ENCODE results near the gene ZNF346.

Gene ZNF346

DNA sequence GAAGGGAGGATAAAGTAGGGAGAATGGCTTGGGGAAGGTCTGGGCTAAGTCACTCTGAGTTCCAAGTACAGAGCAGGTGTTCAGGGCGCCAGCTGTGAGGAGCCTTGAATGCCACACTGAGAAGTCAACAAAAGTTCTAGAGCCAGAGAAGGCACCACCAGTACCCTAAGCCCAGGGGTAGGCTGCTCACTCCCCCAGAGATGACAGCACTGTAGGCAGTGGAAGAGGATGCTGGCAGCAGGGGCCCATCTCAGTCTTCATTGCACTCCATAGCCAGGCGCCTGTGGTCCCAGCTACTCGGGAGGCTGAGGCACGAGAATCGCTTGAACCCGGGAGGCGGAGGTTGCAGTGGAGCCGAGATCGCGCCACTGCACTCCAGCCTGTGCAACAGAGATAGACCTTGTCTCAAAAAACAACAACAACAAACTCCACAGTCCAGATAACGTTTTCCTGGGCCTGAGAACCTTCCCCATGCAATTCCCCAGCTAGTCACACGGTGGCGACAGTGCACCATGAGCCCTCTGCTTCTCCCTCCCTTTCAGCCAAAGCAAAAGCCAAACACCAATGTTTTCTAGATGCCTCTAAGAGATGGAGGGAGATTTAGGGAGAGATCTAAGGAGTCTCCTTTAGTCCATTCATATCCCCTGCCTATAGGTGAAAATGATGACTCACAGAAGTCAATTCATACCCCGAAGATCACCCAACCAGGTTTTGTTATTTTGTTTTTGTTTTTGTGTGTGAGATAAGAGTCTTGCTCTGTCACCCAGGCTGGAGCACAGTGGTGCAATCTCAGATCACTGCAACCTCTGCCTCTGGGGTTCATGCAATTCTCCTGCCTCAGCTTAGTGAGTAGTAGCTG lies 91.3 kb downstream of the ZNF346 start:
- TF ChIP-seq, protein P1, sequence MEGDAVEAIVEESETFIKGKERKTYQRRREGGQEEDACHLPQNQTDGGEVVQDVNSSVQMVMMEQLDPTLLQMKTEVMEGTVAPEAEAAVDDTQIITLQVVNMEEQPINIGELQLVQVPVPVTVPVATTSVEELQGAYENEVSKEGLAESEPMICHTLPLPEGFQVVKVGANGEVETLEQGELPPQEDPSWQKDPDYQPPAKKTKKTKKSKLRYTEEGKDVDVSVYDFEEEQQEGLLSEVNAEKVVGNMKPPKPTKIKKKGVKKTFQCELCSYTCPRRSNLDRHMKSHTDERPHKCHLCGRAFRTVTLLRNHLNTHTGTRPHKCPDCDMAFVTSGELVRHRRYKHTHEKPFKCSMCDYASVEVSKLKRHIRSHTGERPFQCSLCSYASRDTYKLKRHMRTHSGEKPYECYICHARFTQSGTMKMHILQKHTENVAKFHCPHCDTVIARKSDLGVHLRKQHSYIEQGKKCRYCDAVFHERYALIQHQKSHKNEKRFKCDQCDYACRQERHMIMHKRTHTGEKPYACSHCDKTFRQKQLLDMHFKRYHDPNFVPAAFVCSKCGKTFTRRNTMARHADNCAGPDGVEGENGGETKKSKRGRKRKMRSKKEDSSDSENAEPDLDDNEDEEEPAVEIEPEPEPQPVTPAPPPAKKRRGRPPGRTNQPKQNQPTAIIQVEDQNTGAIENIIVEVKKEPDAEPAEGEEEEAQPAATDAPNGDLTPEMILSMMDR (IDR thresholded peaks at IDR 0.05; ENCODE audit: low read depth, low read length, missing control alignments), result peak; percentile 99
- H3K4me3 ChIP-seq (ENCODE audit: low read depth, low read length), result no peak overlapping the region
- peak; percentile 49 for DNase-seq (ENCODE audit: low read depth)
- in situ Hi-C loops (cut with HindIII; ENCODE audit: low sequenced_read_pairs), result no loop called here

DNA sequence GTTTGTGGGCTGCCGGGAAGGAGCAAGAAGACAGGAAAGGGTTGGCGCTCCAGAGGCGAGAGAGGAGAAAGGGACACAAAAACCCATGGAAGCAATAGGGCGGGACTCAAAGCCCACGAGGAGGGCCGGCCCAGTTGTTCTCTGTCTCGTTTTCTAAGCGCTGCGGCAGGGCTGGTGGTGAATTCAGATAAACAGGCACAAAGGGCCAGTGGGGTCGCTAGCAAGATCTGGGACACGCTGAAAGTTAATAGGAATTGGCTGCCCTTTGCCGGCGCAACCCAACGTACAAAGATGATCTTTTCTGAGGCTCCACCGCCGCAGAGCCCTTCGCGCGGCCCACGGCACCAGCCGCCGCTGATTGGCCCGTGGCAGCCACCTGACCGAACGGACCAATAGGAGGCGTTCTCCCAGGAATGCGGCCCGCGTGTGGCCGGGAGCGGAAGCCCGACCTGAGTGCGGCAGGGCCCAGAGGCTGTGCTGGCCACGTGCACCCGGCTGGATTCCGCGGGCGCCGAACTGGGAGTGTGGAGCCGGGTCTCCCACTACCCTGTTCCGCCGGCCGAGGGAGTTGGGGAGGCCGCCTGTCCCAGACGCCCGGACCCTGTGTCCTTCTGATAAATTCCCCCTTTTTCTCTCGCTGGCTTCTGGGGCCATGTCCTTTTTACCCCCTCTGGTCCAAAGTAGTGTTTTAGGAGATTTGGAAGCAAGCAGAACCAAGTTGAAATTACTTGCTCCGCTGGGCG lies 94.3 kb downstream of the ZNF346 start:
- TF ChIP-seq, protein P1 (IDR thresholded peaks at IDR 0.05; ENCODE audit: low read depth, low read length, missing control alignments), result no peak
- no peak overlapping the region for H3K4me3 ChIP-seq (ENCODE audit: low read depth, low read length)
- in situ Hi-C loops (cut with HindIII; ENCODE audit: low sequenced_read_pairs), result no loop called here
- peak; percentile 39 for DNase-seq (ENCODE audit: low read depth)

DNA sequence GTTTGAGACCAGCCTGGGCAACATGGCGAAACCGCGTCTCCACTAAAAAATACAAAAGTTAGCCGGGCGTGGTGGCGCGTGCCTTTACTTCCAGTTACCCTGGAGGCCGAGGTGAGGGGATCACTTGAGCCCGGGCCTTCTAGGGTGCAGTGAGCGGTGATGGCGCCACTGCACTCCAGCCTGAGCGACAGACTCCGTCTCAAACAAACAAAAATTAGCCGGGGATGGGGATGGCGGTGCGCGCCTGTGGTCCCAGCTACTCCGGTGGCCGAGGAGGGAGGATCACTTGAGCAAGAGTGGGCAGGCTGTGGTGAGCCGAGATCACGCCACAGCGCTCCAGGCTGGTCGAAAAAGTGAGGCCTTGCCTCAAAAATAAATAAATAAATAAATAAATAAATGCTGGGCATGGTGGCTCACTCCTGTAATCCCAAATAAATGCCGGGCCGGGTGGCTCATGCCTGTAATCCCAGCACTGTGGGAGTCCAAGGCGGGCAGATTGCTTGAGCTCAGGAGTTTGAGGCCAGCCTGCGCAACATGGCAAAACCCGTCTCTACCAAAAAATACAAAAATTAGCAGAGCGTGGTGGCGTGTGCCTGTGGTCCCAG lies 95.0 kb downstream of the ZNF346 start:
- in situ Hi-C loops (cut with HindIII; ENCODE audit: low sequenced_read_pairs), result no loop called here
- no peak overlapping the region for H3K4me3 ChIP-seq (ENCODE audit: low read depth, low read length)
- no peak for DNase-seq (ENCODE audit: low read depth)
- TF ChIP-seq, protein P1 (IDR thresholded peaks at IDR 0.05; ENCODE audit: low read depth, low read length, missing control alignments), result no peak

DNA sequence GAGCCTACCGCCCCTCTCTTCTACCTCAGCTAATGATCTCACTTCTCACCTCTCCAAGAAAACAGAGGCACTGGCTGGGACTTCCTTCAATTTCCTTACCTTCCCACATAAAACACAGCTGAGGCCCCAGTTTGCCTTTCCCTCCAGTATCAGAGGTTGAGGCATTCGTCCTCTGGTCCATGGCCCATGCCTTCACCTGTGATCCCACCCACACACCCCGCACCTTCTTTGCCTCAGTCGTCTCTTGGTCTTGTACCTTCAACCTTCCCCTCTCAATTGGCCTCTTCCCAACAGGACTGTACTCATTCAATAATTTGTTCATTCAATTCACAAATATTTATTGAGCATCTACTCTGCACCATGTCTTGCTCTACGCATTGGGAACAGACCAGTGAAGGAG lies 100.1 kb downstream of the ZNF346 start:
- in situ Hi-C loops (cut with HindIII; ENCODE audit: low sequenced_read_pairs), result no loop called here
- DNase-seq (ENCODE audit: low read depth), result no peak
- H3K4me3 ChIP-seq (ENCODE audit: low read depth, low read length), result no peak overlapping the region
- TF ChIP-seq, protein P1 (IDR thresholded peaks at IDR 0.05; ENCODE audit: low read depth, low read length, missing control alignments), result no peak

DNA sequence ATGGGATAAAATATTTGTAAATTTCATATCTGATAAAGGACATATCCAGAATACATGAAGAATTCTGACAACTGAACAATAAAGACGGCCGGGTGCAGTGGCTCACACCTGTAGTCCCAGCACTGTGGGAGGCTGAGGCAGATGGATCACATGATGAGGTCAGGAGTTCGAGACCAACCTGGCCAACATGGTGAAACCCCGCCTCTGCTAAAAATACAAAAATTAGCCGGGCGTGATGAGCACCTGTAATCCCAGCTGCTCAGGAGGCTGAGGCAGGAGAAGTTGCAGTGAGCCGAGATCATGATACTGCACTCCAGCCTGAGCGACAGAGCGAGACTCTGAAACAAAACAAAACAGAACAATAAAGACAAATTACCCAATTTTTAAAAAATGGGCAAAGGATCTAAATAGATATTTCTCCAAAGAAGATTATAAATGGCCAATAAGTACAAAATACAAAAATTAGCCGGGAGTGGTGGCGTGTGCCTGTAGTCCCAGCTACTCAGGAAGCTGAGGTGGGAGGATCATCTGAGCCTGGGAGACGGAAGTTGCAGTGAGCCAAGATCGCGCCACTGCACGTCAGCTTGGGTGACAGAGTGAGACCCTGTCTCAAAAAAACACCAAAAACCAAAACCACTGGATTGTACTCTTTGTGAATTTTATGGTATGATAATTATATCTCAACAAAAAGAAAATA lies 101.4 kb downstream of the ZNF346 start:
- H3K4me3 ChIP-seq (ENCODE audit: low read depth, low read length), result no peak overlapping the region
- no peak for DNase-seq (ENCODE audit: low read depth)
- TF ChIP-seq, protein P1 (IDR thresholded peaks at IDR 0.05; ENCODE audit: low read depth, low read length, missing control alignments), result no peak
- in situ Hi-C loops (cut with HindIII; ENCODE audit: low sequenced_read_pairs), result no loop called here

DNA sequence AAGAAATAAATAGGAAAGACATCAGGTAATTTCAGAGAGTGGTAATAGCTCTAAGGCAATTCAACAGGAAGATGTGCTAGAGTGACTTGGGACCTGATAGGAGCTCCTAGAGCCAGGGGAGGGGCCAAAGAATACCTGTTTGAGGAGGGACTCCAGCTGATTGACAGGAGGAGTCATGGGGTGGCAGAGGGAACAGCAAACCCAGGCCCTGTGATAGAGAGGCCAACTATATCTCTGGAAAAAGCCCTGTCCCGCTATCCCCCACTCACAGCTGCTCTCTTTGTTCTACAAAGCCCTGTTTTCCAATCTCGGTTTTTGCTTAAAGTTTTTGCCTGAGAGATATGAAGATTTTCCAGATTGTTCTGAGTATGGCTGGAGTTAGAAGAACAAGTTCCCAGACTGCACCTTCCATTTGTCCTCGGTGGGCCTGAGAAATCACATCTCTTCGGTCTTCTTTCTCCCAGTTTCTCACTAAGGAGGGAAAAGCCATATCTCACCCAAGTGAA lies 102.0 kb downstream of the ZNF346 start:
- no peak overlapping the region for H3K4me3 ChIP-seq (ENCODE audit: low read depth, low read length)
- in situ Hi-C loops (cut with HindIII; ENCODE audit: low sequenced_read_pairs), result no loop called here
- DNase-seq (ENCODE audit: low read depth), result no peak
- TF ChIP-seq, protein P1 (IDR thresholded peaks at IDR 0.05; ENCODE audit: low read depth, low read length, missing control alignments), result no peak

Measured in astrocyte of the cerebellum (primary cell).